ENCODE measurements around the gene MARS1. TPM values are rescaled to one million over a fixed set of nuclear protein-coding genes. Genes with fewer than 3 reads are reported as not detected.
"Not testable (repeated sequence)": the region's sequence is repeated elsewhere in the genome, so short reads cannot be mapped to it uniquely, and the experiment has no call there.

MARS1 gene
- polyA plus RNA-seq, 1 donor: 138 TPM

- DNase-seq: no peak
These were observed 62.2 kb downstream of the MARS1 start, which contains the start of gene KIF5A for GRCh38 chr12:57549909-57550640. KIF5A (plus strand) TSS chr12:57550044; CDS start chr12:57550272, 228 bp downstream.

GRCh38 chr12:57550641-57551549, 63.0 kb downstream of the MARS1 start:
- no peak for DNase-seq

GRCh38 chr12:57551637-57552305, 63.9 kb downstream of the MARS1 start:
- DNase-seq: no peak

- DNase-seq: no peak
These were observed 64.4 kb downstream of the MARS1 start for GRCh38 chr12:57552306-57552651.

- no peak for DNase-seq
These were observed 65.0 kb downstream of the MARS1 start for GRCh38 chr12:57552835-57553313.

GRCh38 chr12:57553343-57554202, 65.7 kb downstream of the MARS1 start:
- DNase-seq: no peak

GRCh38 chr12:57554453-57554852, 66.6 kb downstream of the MARS1 start:
- no peak for DNase-seq

- no peak for DNase-seq
These were observed 67.0 kb downstream of the MARS1 start for GRCh38 chr12:57554897-57555296.

- DNase-seq: no peak
These were observed 71.0 kb downstream of the MARS1 start for GRCh38 chr12:57558864-57559263.

GRCh38 chr12:57560516-57560915, 72.6 kb downstream of the MARS1 start:
- DNase-seq: no peak

GRCh38 chr12:57561117-57561516, 73.2 kb downstream of the MARS1 start:
- not testable (repeated sequence) for DNase-seq

GRCh38 chr12:57563358-57563757, 75.5 kb downstream of the MARS1 start:
- no peak for DNase-seq

- no peak for DNase-seq
These were observed 76.4 kb downstream of the MARS1 start for GRCh38 chr12:57564178-57564740.

Other genes with a start within 250 kb of the MARS1 start
- gene STAC3, start 236.9 kb upstream of the MARS1 start, polyA plus RNA-seq (ENCODE audit: insufficient read length): 9.2 TPM
- 117 TPM for gene R3HDM2, start 57.0 kb upstream of the MARS1 start, polyA plus RNA-seq (ENCODE audit: insufficient read length)
- gene INHBC, start 53.3 kb upstream of the MARS1 start, polyA plus RNA-seq (ENCODE audit: insufficient read length): 0.27 TPM
- gene INHBE, start 32.8 kb upstream of the MARS1 start, polyA plus RNA-seq (ENCODE audit: insufficient read length): 0.95 TPM
- gene GLI1, start 28.3 kb upstream of the MARS1 start, polyA plus RNA-seq (ENCODE audit: insufficient read length): 23.9 TPM
- 2.6 TPM for gene ARHGAP9, start 8.2 kb upstream of the MARS1 start, polyA plus RNA-seq (ENCODE audit: insufficient read length)
- 25.4 TPM for gene DDIT3, start 32.4 kb downstream of the MARS1 start, polyA plus RNA-seq (ENCODE audit: insufficient read length)
- 73.5 TPM for gene MBD6, start 34.8 kb downstream of the MARS1 start, polyA plus RNA-seq (ENCODE audit: insufficient read length)
- 171 TPM for gene DCTN2, start 59.1 kb downstream of the MARS1 start, polyA plus RNA-seq (ENCODE audit: insufficient read length)
- gene KIF5A, start 62.0 kb downstream of the MARS1 start, polyA plus RNA-seq (ENCODE audit: insufficient read length): 0.42 TPM
- 43.4 TPM for gene PIP4K2C, start 103.1 kb downstream of the MARS1 start, polyA plus RNA-seq (ENCODE audit: insufficient read length)
- gene DTX3, start 116.8 kb downstream of the MARS1 start, polyA plus RNA-seq (ENCODE audit: insufficient read length): 65.0 TPM
- gene ARHGEF25, start 123.4 kb downstream of the MARS1 start, polyA plus RNA-seq (ENCODE audit: insufficient read length): 30.5 TPM
- 0.80 TPM for gene B4GALNT1, start 145.1 kb downstream of the MARS1 start, polyA plus RNA-seq (ENCODE audit: insufficient read length)
- 212 TPM for gene OS9, start 206.1 kb downstream of the MARS1 start, polyA plus RNA-seq (ENCODE audit: insufficient read length)

All from left kidney (tissue), 2 donors.